ENCODE measurements around the gene ACAA1. TPM values are rescaled to one million over a fixed set of nuclear protein-coding genes. Genes with fewer than 3 reads are reported as not detected.

The ACAA1 gene
- total and polyA plus RNA-seq, 4 donors, result 220 to 410 (median 340) TPM

GRCh38 chr3:38105525-38105924 lies 31.4 kb downstream of the ACAA1 start:
- Histone ChIP-seq H3K4me3 (ENCODE audit: low read depth in 1 of 3, low read length in 3 of 3) (no peak overlapping the region), H3K4me1 (ENCODE audit: control insufficient read depth in 4 of 4, insufficient read depth in 4 of 4, low read length in 3 of 4) (no peaks in the 10 kb centered on the region), H3K36me3 (ENCODE audit: control insufficient read depth in 4 of 4, insufficient read depth in 3 of 4, low read depth in 1 of 4, low read length in 3 of 4) (no peaks in the 10 kb centered on the region), H3K9me3 (ENCODE audit: control insufficient read depth in 4 of 4, low read length in 3 of 4) (peaks cover 0 to 6% (median 1%) of the 10 kb centered on the region in 4 donors), H3K9ac (ENCODE audit: low read depth in 1 of 2, low read length in 2 of 2) (no peak overlapping the region), H3K27ac (ENCODE audit: low read depth in 1 of 2, low read length in 2 of 2) (no peak overlapping the region), H3K27me3 (ENCODE audit: control insufficient read depth in 4 of 4, insufficient read depth in 4 of 4, low read length in 3 of 4) (no peaks in the 10 kb centered on the region)
- TF ChIP-seq EGR1 (IDR thresholded peaks at IDR 0.05; ENCODE audit: low read depth in 2 of 2) (no peak), JUND (IDR thresholded peaks at IDR 0.05) (no peak), RAD21 (IDR thresholded peaks at IDR 0.05) (no peak), RXRA (IDR thresholded peaks at IDR 0.05) (no peak), GABPA (IDR thresholded peaks at IDR 0.05 in 1 of 2, conservative IDR thresholded peaks at IDR 0.05 in 1 of 2) (no peak), HNF4G (IDR thresholded peaks at IDR 0.05) (no peak), FOXA1 (IDR thresholded peaks at IDR 0.05) (no peak), SP1 (IDR thresholded peaks at IDR 0.05) (no peak), YY1 (IDR thresholded peaks at IDR 0.05) (no peak), TAF1 (conservative IDR thresholded peaks at IDR 0.05) (no peak), ATF3 (IDR thresholded peaks at IDR 0.05) (no peak), NR2F2 (IDR thresholded peaks at IDR 0.05) (no peak), HNF4A (conservative IDR thresholded peaks at IDR 0.05) (no peak)
- TF ChIP-seq, protein P1, sequence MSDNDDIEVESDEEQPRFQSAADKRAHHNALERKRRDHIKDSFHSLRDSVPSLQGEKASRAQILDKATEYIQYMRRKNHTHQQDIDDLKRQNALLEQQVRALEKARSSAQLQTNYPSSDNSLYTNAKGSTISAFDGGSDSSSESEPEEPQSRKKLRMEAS (IDR thresholded peaks at IDR 0.05), result no peak
- TF ChIP-seq, protein P2, sequence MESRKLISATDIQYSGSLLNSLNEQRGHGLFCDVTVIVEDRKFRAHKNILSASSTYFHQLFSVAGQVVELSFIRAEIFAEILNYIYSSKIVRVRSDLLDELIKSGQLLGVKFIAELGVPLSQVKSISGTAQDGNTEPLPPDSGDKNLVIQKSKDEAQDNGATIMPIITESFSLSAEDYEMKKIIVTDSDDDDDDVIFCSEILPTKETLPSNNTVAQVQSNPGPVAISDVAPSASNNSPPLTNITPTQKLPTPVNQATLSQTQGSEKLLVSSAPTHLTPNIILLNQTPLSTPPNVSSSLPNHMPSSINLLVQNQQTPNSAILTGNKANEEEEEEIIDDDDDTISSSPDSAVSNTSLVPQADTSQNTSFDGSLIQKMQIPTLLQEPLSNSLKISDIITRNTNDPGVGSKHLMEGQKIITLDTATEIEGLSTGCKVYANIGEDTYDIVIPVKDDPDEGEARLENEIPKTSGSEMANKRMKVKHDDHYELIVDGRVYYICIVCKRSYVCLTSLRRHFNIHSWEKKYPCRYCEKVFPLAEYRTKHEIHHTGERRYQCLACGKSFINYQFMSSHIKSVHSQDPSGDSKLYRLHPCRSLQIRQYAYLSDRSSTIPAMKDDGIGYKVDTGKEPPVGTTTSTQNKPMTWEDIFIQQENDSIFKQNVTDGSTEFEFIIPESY (IDR thresholded peaks at IDR 0.05), result no peak
- TF ChIP-seq, protein P3, sequence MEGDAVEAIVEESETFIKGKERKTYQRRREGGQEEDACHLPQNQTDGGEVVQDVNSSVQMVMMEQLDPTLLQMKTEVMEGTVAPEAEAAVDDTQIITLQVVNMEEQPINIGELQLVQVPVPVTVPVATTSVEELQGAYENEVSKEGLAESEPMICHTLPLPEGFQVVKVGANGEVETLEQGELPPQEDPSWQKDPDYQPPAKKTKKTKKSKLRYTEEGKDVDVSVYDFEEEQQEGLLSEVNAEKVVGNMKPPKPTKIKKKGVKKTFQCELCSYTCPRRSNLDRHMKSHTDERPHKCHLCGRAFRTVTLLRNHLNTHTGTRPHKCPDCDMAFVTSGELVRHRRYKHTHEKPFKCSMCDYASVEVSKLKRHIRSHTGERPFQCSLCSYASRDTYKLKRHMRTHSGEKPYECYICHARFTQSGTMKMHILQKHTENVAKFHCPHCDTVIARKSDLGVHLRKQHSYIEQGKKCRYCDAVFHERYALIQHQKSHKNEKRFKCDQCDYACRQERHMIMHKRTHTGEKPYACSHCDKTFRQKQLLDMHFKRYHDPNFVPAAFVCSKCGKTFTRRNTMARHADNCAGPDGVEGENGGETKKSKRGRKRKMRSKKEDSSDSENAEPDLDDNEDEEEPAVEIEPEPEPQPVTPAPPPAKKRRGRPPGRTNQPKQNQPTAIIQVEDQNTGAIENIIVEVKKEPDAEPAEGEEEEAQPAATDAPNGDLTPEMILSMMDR (IDR thresholded peaks at IDR 0.05; ENCODE audit: low read depth, low read length, missing input control), result no peak
- DNase-seq (ENCODE audit: low spot score), result no peak
- WGBS, result 71% methylated on average over 1 of the region's 1 CpG

DNA sequence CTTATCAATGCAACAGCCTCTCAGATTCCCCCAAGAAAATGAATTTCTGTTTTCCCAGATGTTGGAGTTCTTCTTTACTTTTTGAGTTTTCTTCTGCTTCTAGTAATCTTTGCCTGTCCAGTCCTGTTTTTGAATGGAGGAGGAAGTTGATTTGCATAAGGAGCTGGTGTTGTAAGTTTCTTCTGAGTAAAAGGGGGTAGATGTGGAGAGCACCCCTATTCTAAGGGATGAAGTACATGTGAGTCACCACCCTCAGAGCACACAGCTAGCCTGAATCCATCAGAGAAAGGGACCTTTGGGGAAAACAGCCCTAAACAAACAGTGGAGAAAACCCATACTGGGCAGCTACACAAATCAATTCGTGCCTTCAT lies 34.5 kb downstream of the ACAA1 start:
- Histone ChIP-seq H3K4me3 (ENCODE audit: low read depth in 1 of 3, low read length in 3 of 3) (no peak overlapping the region), H3K4me1 (ENCODE audit: control insufficient read depth in 4 of 4, insufficient read depth in 4 of 4, low read length in 3 of 4) (no peaks in the 10 kb centered on the region), H3K36me3 (ENCODE audit: control insufficient read depth in 4 of 4, insufficient read depth in 3 of 4, low read depth in 1 of 4, low read length in 3 of 4) (no peaks in the 10 kb centered on the region), H3K27me3 (ENCODE audit: control insufficient read depth in 4 of 4, insufficient read depth in 4 of 4, low read length in 3 of 4) (no peaks in the 10 kb centered on the region), H3K9me3 (ENCODE audit: control insufficient read depth in 4 of 4, low read length in 3 of 4) (peaks cover 0 to 6% (median 1%) of the 10 kb centered on the region in 4 donors), H3K27ac (ENCODE audit: low read depth in 1 of 2, low read length in 2 of 2) (no peak overlapping the region), H3K9ac (ENCODE audit: low read depth in 1 of 2, low read length in 2 of 2) (no peak overlapping the region)
- no peak for DNase-seq (ENCODE audit: low spot score)
- TF ChIP-seq ATF3 (IDR thresholded peaks at IDR 0.05) (no peak), JUND (IDR thresholded peaks at IDR 0.05) (no peak), SP1 (IDR thresholded peaks at IDR 0.05) (no peak), TAF1 (conservative IDR thresholded peaks at IDR 0.05) (no peak), REST (IDR thresholded peaks at IDR 0.05) (no peak), HNF4A (conservative IDR thresholded peaks at IDR 0.05) (no peak), YY1 (IDR thresholded peaks at IDR 0.05) (no peak), HNF4G (IDR thresholded peaks at IDR 0.05) (no peak), FOXA2 (IDR thresholded peaks at IDR 0.05) (no peak), EGR1 (IDR thresholded peaks at IDR 0.05; ENCODE audit: low read depth in 2 of 2) (no peak), RAD21 (IDR thresholded peaks at IDR 0.05) (no peak), RXRA (IDR thresholded peaks at IDR 0.05) (no peak)
- TF ChIP-seq, protein P1 (IDR thresholded peaks at IDR 0.05), result no peak
- 76% methylated on average over 1 of the region's 1 CpG for WGBS

Data from liver (tissue), 9 donors.